IMR-90 (cell line): Measurements from ENCODE around the gene BRWD1.

Experiments
- BHLHE40 ChIP-seq: fragments of 150-350 bp; IDR thresholded peaks from 2 replicates; pipeline ENCODE4 v1.6.1; 2016; ENCODE audit warnings: mild to moderate bottlenecking, low read depth, low read length
- CHD1 ChIP-seq: IDR thresholded peaks from 2 replicates; pipeline ENCODE4 v1.6.1; 2012; ENCODE audit warnings: low read depth, low read length, improper control_type of control experiment
- FOS ChIP-seq: fragments of 150-350 bp; IDR thresholded peaks from 2 replicates; pipeline ENCODE4 v1.6.1; 2016; ENCODE audit warnings: low read depth, low read length
- MXI1 ChIP-seq: IDR thresholded peaks from 2 replicates; pipeline ENCODE4 v1.6.1; 2012; ENCODE audit warnings: low read depth, mild to moderate bottlenecking, low read length, moderate library complexity, borderline replicate concordance
- POLR2A ChIP-seq: IDR thresholded peaks from 2 replicates; pipeline ENCODE4 v1.6.1; 2012; ENCODE audit warnings: mild to moderate bottlenecking, low read depth, low read length
- RAD21 ChIP-seq: IDR thresholded peaks from 2 replicates; pipeline ENCODE4 v1.6.1; 2012; ENCODE audit warnings: low read length, improper control_type of control experiment
- TF ChIP-seq, protein P1 (sequence below): fragments of 150-350 bp; IDR thresholded peaks from 2 replicates; pipeline ENCODE4 v1.6.1; 2017; ENCODE audit warnings: mild to moderate bottlenecking, antibody characterized with exemption, low read length, low read depth
- TF ChIP-seq, protein P2 (sequence below): conservative IDR thresholded peaks from 2 replicates; pipeline ENCODE4 v1.5.1; 2012; ENCODE audit warnings: mild to moderate bottlenecking, low read depth, low read length, improper control_type of control experiment
- TF ChIP-seq, protein P3 (sequence below): fragments of 150-350 bp; IDR thresholded peaks from 2 replicates; pipeline ENCODE4 v1.6.1; 2016; ENCODE audit warnings: low read depth, mild to moderate bottlenecking, low read length, moderate library complexity, borderline replicate concordance

DNA sequence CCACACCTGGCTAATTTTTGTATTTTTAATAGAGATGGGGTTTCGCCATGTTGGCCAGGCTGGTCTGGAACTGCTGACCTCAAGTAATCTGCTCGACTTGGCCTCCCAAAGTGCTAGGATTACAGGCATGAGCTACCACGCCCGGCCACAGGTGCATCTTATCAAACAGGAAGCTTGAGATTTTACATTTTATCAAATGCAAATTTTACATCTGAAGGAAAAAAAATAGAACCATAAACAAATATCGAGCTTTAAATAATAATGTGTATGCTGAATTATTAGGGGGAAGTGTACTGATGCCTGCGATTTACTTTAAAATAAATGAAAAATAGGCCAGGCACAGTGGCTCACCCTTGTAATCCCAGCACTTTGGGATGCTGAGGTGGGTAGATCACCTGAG is 16.6 kb upstream of the BRWD1 start:
- TF ChIP-seq, protein P1, sequence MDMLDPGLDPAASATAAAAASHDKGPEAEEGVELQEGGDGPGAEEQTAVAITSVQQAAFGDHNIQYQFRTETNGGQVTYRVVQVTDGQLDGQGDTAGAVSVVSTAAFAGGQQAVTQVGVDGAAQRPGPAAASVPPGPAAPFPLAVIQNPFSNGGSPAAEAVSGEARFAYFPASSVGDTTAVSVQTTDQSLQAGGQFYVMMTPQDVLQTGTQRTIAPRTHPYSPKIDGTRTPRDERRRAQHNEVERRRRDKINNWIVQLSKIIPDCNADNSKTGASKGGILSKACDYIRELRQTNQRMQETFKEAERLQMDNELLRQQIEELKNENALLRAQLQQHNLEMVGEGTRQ: no peak
- TF ChIP-seq, protein P2, sequence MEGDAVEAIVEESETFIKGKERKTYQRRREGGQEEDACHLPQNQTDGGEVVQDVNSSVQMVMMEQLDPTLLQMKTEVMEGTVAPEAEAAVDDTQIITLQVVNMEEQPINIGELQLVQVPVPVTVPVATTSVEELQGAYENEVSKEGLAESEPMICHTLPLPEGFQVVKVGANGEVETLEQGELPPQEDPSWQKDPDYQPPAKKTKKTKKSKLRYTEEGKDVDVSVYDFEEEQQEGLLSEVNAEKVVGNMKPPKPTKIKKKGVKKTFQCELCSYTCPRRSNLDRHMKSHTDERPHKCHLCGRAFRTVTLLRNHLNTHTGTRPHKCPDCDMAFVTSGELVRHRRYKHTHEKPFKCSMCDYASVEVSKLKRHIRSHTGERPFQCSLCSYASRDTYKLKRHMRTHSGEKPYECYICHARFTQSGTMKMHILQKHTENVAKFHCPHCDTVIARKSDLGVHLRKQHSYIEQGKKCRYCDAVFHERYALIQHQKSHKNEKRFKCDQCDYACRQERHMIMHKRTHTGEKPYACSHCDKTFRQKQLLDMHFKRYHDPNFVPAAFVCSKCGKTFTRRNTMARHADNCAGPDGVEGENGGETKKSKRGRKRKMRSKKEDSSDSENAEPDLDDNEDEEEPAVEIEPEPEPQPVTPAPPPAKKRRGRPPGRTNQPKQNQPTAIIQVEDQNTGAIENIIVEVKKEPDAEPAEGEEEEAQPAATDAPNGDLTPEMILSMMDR: no peak
- no peak for TF ChIP-seq POLR2A
- TF ChIP-seq, protein P3, sequence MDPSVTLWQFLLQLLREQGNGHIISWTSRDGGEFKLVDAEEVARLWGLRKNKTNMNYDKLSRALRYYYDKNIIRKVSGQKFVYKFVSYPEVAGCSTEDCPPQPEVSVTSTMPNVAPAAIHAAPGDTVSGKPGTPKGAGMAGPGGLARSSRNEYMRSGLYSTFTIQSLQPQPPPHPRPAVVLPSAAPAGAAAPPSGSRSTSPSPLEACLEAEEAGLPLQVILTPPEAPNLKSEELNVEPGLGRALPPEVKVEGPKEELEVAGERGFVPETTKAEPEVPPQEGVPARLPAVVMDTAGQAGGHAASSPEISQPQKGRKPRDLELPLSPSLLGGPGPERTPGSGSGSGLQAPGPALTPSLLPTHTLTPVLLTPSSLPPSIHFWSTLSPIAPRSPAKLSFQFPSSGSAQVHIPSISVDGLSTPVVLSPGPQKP: no peak
- no peak for TF ChIP-seq RAD21
- TF ChIP-seq FOS: no peak
- TF ChIP-seq BHLHE40: no peak
- TF ChIP-seq CHD1: no peak
- TF ChIP-seq MXI1: no peak
